Measurements from ENCODE around the gene FDXR.

- no peak for TF ChIP-seq POLR2A (IDR thresholded peaks at IDR 0.05; ENCODE audit: low read length)
- TF ChIP-seq GATA1 (IDR thresholded peaks at IDR 0.05; ENCODE audit: low read depth, low read length) = no peak
These were observed 22.5 kb downstream of the FDXR start for GRCh38 chr17:74850310-74850709.

All from erythroblast (primary cell).